SK-N-SH (cell line): ENCODE data around the gene INPP5A. TPM values are rescaled to one million over a fixed set of nuclear protein-coding genes. Genes with fewer than 3 reads are reported as not detected.

Experiments used
- CTCF ChIA-PET: fragments of 300-600, 350-600 bp; formaldehyde crosslinking; extraction: SDS; loops from one replicate; lab custom pipeline; 2021; lab: Yijun Ruan, JAX
- POLR2A ChIA-PET: fragments of 350-600 bp; sonication (Branson Sonifier 250); formaldehyde crosslinking; extraction: SDS; loops from one replicate; lab custom pipeline; 2020; ENCODE audit warnings: antibody characterized with exemption, inconsistent platforms; lab: Yijun Ruan, JAX
- DNase-seq: peaks from one replicate; pipeline ENCODE4 v3.0.0; 2012
- H2AFZ ChIP-seq: fragments of 200-600 bp; sonication (generic); 2 replicates; pipeline ENCODE4 v1.8.1; 2016; ENCODE audit warnings: antibody characterized with exemption, mild to moderate bottlenecking, low read depth
- H3F3A ChIP-seq: fragments of 200-600 bp; sonication (generic); replicated peaks from 2 replicates; pipeline ENCODE3; 2016; ENCODE audit warnings: antibody characterized with exemption, mild to moderate bottlenecking; ENCODE audit not compliant: insufficient read depth
- H3K27ac ChIP-seq, 2 experiments: fragments of 200-500 bp in 1 of 2; fragments of 200-600 bp in 1 of 2; sonication (Bioruptor generic) in 1 of 2; sonication (generic), shearing (Covaris generic) in 1 of 2; 2 replicates each; pipeline versions ENCODE4 v1.5.1 to v1.6.1; 2014 to 2016; ENCODE audit warnings: low read depth in 2 of 2, inconsistent platforms in 1 of 2, low read length in 1 of 2, mild to moderate bottlenecking in 1 of 2, mixed read lengths in 1 of 2
- H3K27me3 ChIP-seq: fragments of 200-600 bp; sonication (generic), shearing (Covaris generic); 2 replicates; pipeline ENCODE4 v1.6.1; 2016; ENCODE audit warnings: mixed run types; ENCODE audit not compliant: insufficient read depth
- H3K36me3 ChIP-seq, 2 experiments: fragments of 200-500 bp in 1 of 2; fragments of 200-600 bp in 1 of 2; sonication (Bioruptor generic) in 1 of 2; sonication (generic) in 1 of 2; replicated peaks in 1 of 2; 2 replicates each; pipeline versions ENCODE3 to v1.5.1; 2014 to 2016; ENCODE audit warnings: low read length in 1 of 2, mild to moderate bottlenecking in 1 of 2; ENCODE audit not compliant: insufficient read depth in 2 of 2, control insufficient read depth in 1 of 2
- H3K4me1 ChIP-seq, 2 experiments: fragments of 200-500 bp in 1 of 2; fragments of 200-600 bp in 1 of 2; sonication (Bioruptor generic) in 1 of 2; sonication (generic), shearing (Covaris generic) in 1 of 2; 2 replicates each; pipeline versions ENCODE4 v1.5.1 to v1.6.1; 2014 to 2016; ENCODE audit warnings: low read depth in 1 of 2, low read length in 1 of 2, mixed run types in 1 of 2; ENCODE audit not compliant: insufficient read depth in 2 of 2, control insufficient read depth in 1 of 2
- H3K4me2 ChIP-seq: fragments of 200-600 bp; sonication (generic), shearing (Covaris generic); 2 replicates; pipeline ENCODE4 v1.6.1; 2017; ENCODE audit warnings: mixed run types
- H3K4me3 ChIP-seq, 2 experiments: fragments of 200-500 bp in 1 of 2; fragments of 200-600 bp in 1 of 2; sonication (Bioruptor generic) in 1 of 2; sonication (generic), shearing (Covaris generic) in 1 of 2; 2 replicates each; pipeline versions ENCODE4 v1.5.1 to v1.8.1; 2014 to 2016; ENCODE audit warnings: low read depth in 2 of 2, inconsistent platforms in 1 of 2, low read length in 1 of 2, mild to moderate bottlenecking in 1 of 2, mixed read lengths in 1 of 2, moderate library complexity in 1 of 2
- H3K79me2 ChIP-seq: fragments of 200-600 bp; sonication (generic); 2 replicates; pipeline ENCODE4 v1.8.1; 2017; ENCODE audit warnings: mild to moderate bottlenecking; ENCODE audit not compliant: insufficient read depth
- H3K9ac ChIP-seq: fragments of 200-600 bp; sonication (generic); 2 replicates; pipeline ENCODE4 v1.6.1; 2017; ENCODE audit warnings: mixed run types
- H3K9me2 ChIP-seq: fragments of 200-600 bp; sonication (generic); 2 replicates; pipeline ENCODE4 v1.6.1; 2017; ENCODE audit warnings: mixed run types
- H3K9me3 ChIP-seq: fragments of 200-600 bp; sonication (generic); 2 replicates; pipeline ENCODE4 v1.6.1; 2017; ENCODE audit warnings: mixed run types, mild to moderate bottlenecking, moderate library complexity
- H4K20me1 ChIP-seq: fragments of 200-600 bp; sonication (generic); 2 replicates; pipeline ENCODE4 v1.6.1; 2017; ENCODE audit warnings: mild to moderate bottlenecking, mixed run types; ENCODE audit not compliant: insufficient read depth
- CHD2 ChIP-seq: fragments of 150-350 bp; IDR thresholded peaks from 2 replicates; pipeline ENCODE4 v1.6.1; 2018; ENCODE audit warnings: low read length; ENCODE audit not compliant: partially characterized antibody
- ELF1 ChIP-seq: IDR thresholded peaks from 2 replicates; pipeline ENCODE4 v1.4.0; 2012
- EP300 ChIP-seq, 2 experiments: IDR thresholded peaks; 2 replicates each; pipeline versions ENCODE4 v1.4.0 to v1.6.1; 2012; ENCODE audit warnings: borderline replicate concordance in 1 of 2, low read depth in 1 of 2, low read length in 1 of 2
- EZH2phosphoT487 ChIP-seq: fragments of 200-600 bp; sonication (generic); IDR thresholded peaks from 2 replicates; pipeline ENCODE4 v1.6.1; 2017; ENCODE audit warnings: low read depth, mixed run types, mild to moderate bottlenecking, antibody characterized with exemption, moderate library complexity, borderline replicate concordance
- FOXM1 ChIP-seq: IDR thresholded peaks from 2 replicates; pipeline ENCODE4 v1.4.0; 2012; ENCODE audit warnings: low read depth, mild to moderate bottlenecking
- IRF3 ChIP-seq: fragments of 150-350 bp; IDR thresholded peaks from 2 replicates; pipeline ENCODE4 v1.6.1; 2016; ENCODE audit warnings: mild to moderate bottlenecking, low read depth, low read length
- MEF2A ChIP-seq: IDR thresholded peaks from 2 replicates; pipeline ENCODE4 v1.4.0; 2012; ENCODE audit warnings: low read depth, borderline replicate concordance
- MXI1 ChIP-seq: IDR thresholded peaks from 2 replicates; pipeline ENCODE4 v1.6.1; 2012; ENCODE audit warnings: mild to moderate bottlenecking, low read depth, low read length, improper control_type of control experiment
- NFIC ChIP-seq: IDR thresholded peaks from 2 replicates; pipeline ENCODE4 v1.4.0; 2012; ENCODE audit warnings: borderline replicate concordance
- RCOR1 ChIP-seq: fragments of 150-350 bp; IDR thresholded peaks from 2 replicates; pipeline ENCODE4 v1.6.1; 2017; ENCODE audit warnings: antibody characterized with exemption, low read length
- RFX5 ChIP-seq: IDR thresholded peaks from 2 replicates; pipeline ENCODE4 v1.6.1; 2012; ENCODE audit warnings: mild to moderate bottlenecking, improper control_type of control experiment, low read length
- RXRA ChIP-seq: IDR thresholded peaks from 2 replicates; pipeline ENCODE4 v1.4.0; 2012; ENCODE audit warnings: low read depth, mild to moderate bottlenecking, borderline replicate concordance
- SIN3A ChIP-seq: IDR thresholded peaks from 2 replicates; pipeline ENCODE4 v1.6.1; 2012; ENCODE audit warnings: low read depth, mild to moderate bottlenecking, low read length, moderate library complexity, borderline replicate concordance
- SMC3 ChIP-seq: IDR thresholded peaks from 2 replicates; pipeline ENCODE4 v1.6.1; 2012; ENCODE audit warnings: low read depth, low read length, improper control_type of control experiment
- TCF12 ChIP-seq: IDR thresholded peaks from 2 replicates; pipeline ENCODE4 v1.4.0; 2012
- WGBS: methylation state at CpG from one replicate; pipeline ENCODE4 v1.1.6; 2017; ENCODE audit warnings: low lambda C conversion rate; 5-methylcytosine and 5-hydroxymethylcytosine counted together
- polyA plus RNA-seq, 3 experiments: library from polyadenylated mRNA; depleted of rRNA; stranded (reverse); fragments of >200 nt; gene quantifications; 2 replicates each; pipeline ENCODE4 v1.2.3, GENCODE V29; 2012
- TF ChIP-seq, protein P1 (sequence below): IDR thresholded peaks from 2 replicates; pipeline ENCODE4 v1.4.0; 2012; ENCODE audit warnings: low read depth, borderline replicate concordance
- TF ChIP-seq, protein P2 (sequence below): IDR thresholded peaks from 2 replicates; pipeline ENCODE4; 2012

Gene INPP5A
- polyA plus RNA-seq, 1 of the 3 experiments (the other 2 are of a cell fraction) = 12.0 TPM

DNA sequence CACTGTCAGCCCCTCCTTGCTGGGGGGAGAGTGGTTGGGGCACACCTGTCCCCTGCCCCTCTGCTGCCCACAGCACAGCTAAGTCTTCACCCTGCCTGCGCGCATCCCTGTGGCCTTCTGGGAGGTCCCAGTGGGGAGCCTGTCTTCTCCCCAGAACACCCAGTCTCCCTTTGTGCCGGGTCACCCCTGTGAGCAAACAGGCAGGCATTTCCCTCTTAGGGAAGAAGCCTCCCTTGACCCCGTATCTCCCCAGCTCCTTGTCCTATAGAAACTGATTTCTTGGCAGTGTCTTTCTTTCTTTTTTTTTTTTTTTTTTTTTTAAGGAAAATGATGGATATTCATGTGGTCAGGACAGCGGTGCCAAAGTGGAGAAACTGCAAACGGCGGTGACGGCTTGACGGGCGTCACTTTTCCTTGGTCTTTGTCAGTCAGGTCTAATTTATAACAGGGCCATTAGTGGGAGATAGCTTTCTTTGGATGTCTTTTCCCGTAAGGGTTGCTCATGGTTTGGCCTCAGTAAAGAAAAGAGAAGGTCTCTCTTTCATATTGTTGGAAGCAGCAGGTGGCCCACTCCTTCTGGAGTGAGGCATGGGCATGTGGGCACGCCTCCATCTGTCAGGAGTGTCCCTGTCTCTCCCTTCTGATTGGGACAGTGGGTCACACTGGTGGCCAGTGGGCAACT, 133.1 kb downstream of the INPP5A start:
- H3K4me3 ChIP-seq = no peak overlapping the region
- no peaks in the 10 kb centered on the region for H3K27me3 ChIP-seq
- TF ChIP-seq SMC3 (no peak), NFIC (no peak), TCF12 (no peak), CHD2 (no peak), FOXM1 (no peak), RFX5 (no peak), MXI1 (no peak), EP300 (IDR thresholded peaks at IDR 0.05; ENCODE audit: borderline replicate concordance in 1 of 2, low read depth in 1 of 2, low read length in 1 of 2) (no peak), RCOR1 (no peak), ELF1 (no peak), RXRA (no peak), IRF3 (no peak), EZH2phosphoT487 (no peak), SIN3A (no peak), MEF2A (no peak)
- TF ChIP-seq, protein P1, sequence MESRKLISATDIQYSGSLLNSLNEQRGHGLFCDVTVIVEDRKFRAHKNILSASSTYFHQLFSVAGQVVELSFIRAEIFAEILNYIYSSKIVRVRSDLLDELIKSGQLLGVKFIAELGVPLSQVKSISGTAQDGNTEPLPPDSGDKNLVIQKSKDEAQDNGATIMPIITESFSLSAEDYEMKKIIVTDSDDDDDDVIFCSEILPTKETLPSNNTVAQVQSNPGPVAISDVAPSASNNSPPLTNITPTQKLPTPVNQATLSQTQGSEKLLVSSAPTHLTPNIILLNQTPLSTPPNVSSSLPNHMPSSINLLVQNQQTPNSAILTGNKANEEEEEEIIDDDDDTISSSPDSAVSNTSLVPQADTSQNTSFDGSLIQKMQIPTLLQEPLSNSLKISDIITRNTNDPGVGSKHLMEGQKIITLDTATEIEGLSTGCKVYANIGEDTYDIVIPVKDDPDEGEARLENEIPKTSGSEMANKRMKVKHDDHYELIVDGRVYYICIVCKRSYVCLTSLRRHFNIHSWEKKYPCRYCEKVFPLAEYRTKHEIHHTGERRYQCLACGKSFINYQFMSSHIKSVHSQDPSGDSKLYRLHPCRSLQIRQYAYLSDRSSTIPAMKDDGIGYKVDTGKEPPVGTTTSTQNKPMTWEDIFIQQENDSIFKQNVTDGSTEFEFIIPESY = no peak
- TF ChIP-seq, protein P2, sequence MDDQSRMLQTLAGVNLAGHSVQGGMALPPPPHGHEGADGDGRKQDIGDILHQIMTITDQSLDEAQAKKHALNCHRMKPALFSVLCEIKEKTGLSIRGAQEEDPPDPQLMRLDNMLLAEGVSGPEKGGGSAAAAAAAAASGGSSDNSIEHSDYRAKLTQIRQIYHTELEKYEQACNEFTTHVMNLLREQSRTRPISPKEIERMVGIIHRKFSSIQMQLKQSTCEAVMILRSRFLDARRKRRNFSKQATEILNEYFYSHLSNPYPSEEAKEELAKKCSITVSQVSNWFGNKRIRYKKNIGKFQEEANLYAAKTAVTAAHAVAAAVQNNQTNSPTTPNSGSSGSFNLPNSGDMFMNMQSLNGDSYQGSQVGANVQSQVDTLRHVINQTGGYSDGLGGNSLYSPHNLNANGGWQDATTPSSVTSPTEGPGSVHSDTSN = no peak
- TF ChIP-seq, all 33 proteins: peak for 0
- CTCF ChIA-PET = no interaction called here
- Histone ChIP-seq H3K4me2 (no peak overlapping the region), H3K9ac (no peak overlapping the region), H3K36me3 (no peaks in the 10 kb centered on the region), H3K79me2 (no peaks in the 10 kb centered on the region), H3K9me2 (no peaks in the 10 kb centered on the region), H3F3A (peaks cover 10% of the 10 kb centered on the region), H3K27ac (no peak overlapping the region), H4K20me1 (no peaks in the 10 kb centered on the region), H3K4me1 (peaks cover 20 to 22% of the 10 kb centered on the region in 2 experiments), H3K9me3 (no peaks in the 10 kb centered on the region), H2AFZ (no peak overlapping the region)
- POLR2A ChIA-PET = no interaction called here
- no peak for DNase-seq
- WGBS = 95% methylated on average over 11 of the region's 12 CpGs
